HEK293 (cell line): ENCODE data around the gene EGFL8.

Source experiments
- CTCF ChIA-PET: fragments of 350-600 bp; formaldehyde crosslinking; extraction: SDS; loops from one replicate; lab custom pipeline; 2021; ENCODE audit warnings: antibody characterized with exemption; lab: Yijun Ruan, JAX
- POLR2A ChIA-PET: fragments of 300-600 bp; formaldehyde crosslinking; extraction: SDS; loops from one replicate; lab custom pipeline; 2020; ENCODE audit warnings: antibody characterized with exemption, inconsistent platforms; lab: Yijun Ruan, JAX
- H3K27ac ChIP-seq: fragments of 200-500 bp; sonication (Bioruptor generic); 2 replicates; pipeline ENCODE4 v1.5.1; 2014; ENCODE audit warnings: low read depth, low read length, control low read depth, inconsistent platforms; ENCODE audit errors: extremely low read depth
- H3K36me3 ChIP-seq, 2 experiments: fragments of 200-500 bp in 1 of 2; sonication (Bioruptor generic) in 1 of 2; 1 replicate in 1 of 2; 2 replicates in 1 of 2; pipeline ENCODE4 v1.5.1; 2014 to 2017; ENCODE audit warnings: inconsistent platforms in 2 of 2, low read length in 2 of 2; ENCODE audit not compliant: control insufficient read depth in 2 of 2, insufficient read depth in 1 of 2
- H3K4me1 ChIP-seq: fragments of 200-500 bp; sonication (Bioruptor generic); 2 replicates; pipeline ENCODE4 v1.5.1; 2014; ENCODE audit warnings: mild to moderate bottlenecking, low read length, inconsistent platforms; ENCODE audit not compliant: control insufficient read depth, insufficient read depth
- H3K4me3 ChIP-seq: 2 replicates; pipeline ENCODE4 v1.5.1; 2011; ENCODE audit warnings: low read depth, mild to moderate bottlenecking, control low read depth, low read length, moderate library complexity
- H3K9me3 ChIP-seq: fragments of 200-500 bp; sonication (Bioruptor generic); 2 replicates; pipeline ENCODE4 v1.5.1; 2014; ENCODE audit warnings: low read depth, low read length, inconsistent platforms; ENCODE audit not compliant: control insufficient read depth, insufficient read depth
- IKZF3 ChIP-seq: fragments of 450-650 bp; IDR thresholded peaks from 2 replicates; pipeline ENCODE4 v1.5.0; 2018; ENCODE audit warnings: missing biosample characterization, mild to moderate bottlenecking, missing genetic modification characterization, moderate library complexity
- KLF8 ChIP-seq: fragments of 450-650 bp; formaldehyde crosslinking; IDR thresholded peaks from 2 replicates; pipeline ENCODE4 v1.5.1; 2016; ENCODE audit warnings: missing biosample characterization, missing genetic modification characterization
- YY1 ChIP-seq: fragments of 450-650 bp; formaldehyde crosslinking; IDR thresholded peaks from 2 replicates; pipeline ENCODE4 v1.5.1; 2018; ENCODE audit warnings: missing biosample characterization, missing genetic modification characterization
- ZBTB7A ChIP-seq: fragments of 450-650 bp; formaldehyde crosslinking; IDR thresholded peaks from 2 replicates; pipeline ENCODE4 v1.5.1; 2016; ENCODE audit warnings: low read depth, missing biosample characterization, missing genetic modification characterization
- ZFP69B ChIP-seq: fragments of 450-650 bp; formaldehyde crosslinking; IDR thresholded peaks from 2 replicates; pipeline ENCODE4 v1.5.1; 2016; ENCODE audit warnings: missing biosample characterization, missing genetic modification characterization
- ZNF112 ChIP-seq: fragments of 450-650 bp; formaldehyde crosslinking; IDR thresholded peaks from 2 replicates; pipeline ENCODE4 v1.5.0; 2017; ENCODE audit warnings: missing biosample characterization, missing genetic modification characterization
- ZNF2 ChIP-seq: fragments of 450-650 bp; formaldehyde crosslinking; IDR thresholded peaks from 2 replicates; pipeline ENCODE4 v1.5.1; 2016; ENCODE audit warnings: missing biosample characterization, missing genetic modification characterization
- ZNF239 ChIP-seq: fragments of 450-650 bp; formaldehyde crosslinking; IDR thresholded peaks from 2 replicates; pipeline ENCODE4 v1.5.1; 2016; ENCODE audit warnings: missing biosample characterization, missing genetic modification characterization
- ZNF324 ChIP-seq: fragments of 450-650 bp; formaldehyde crosslinking; IDR thresholded peaks from 2 replicates; pipeline ENCODE4 v1.5.1; 2016; ENCODE audit warnings: missing biosample characterization, missing genetic modification characterization
- ZNF335 ChIP-seq: fragments of 450-650 bp; formaldehyde crosslinking; conservative IDR thresholded peaks from 2 replicates; pipeline ENCODE4 v1.5.1; 2016; ENCODE audit warnings: missing biosample characterization, missing genetic modification characterization
- ZNF366 ChIP-seq: fragments of 450-650 bp; formaldehyde crosslinking; conservative IDR thresholded peaks from 2 replicates; pipeline ENCODE4 v1.5.1; 2016; ENCODE audit warnings: missing biosample characterization, missing genetic modification characterization
- ZNF391 ChIP-seq: fragments of 450-650 bp; formaldehyde crosslinking; IDR thresholded peaks from 2 replicates; pipeline ENCODE4 v1.5.1; 2016; ENCODE audit warnings: low read depth, missing biosample characterization, missing genetic modification characterization, borderline replicate concordance
- ZNF394 ChIP-seq: fragments of 450-650 bp; formaldehyde crosslinking; IDR thresholded peaks from 2 replicates; pipeline ENCODE4 v1.5.1; 2016; ENCODE audit warnings: missing biosample characterization, missing genetic modification characterization, mild to moderate bottlenecking, moderate library complexity, borderline replicate concordance
- ZNF548 ChIP-seq: fragments of 450-650 bp; formaldehyde crosslinking; IDR thresholded peaks from 2 replicates; pipeline ENCODE4 v1.5.1; 2016; ENCODE audit warnings: missing biosample characterization, missing genetic modification characterization
- ZNF610 ChIP-seq: fragments of 450-650 bp; formaldehyde crosslinking; IDR thresholded peaks from 2 replicates; pipeline ENCODE4 v1.5.1; 2016; ENCODE audit warnings: missing biosample characterization, missing genetic modification characterization, borderline replicate concordance
- ZNF629 ChIP-seq: fragments of 450-650 bp; formaldehyde crosslinking; IDR thresholded peaks from 2 replicates; pipeline ENCODE4 v1.5.1; 2017; ENCODE audit warnings: missing biosample characterization, missing genetic modification characterization
- ZNF654 ChIP-seq: fragments of 450-650 bp; formaldehyde crosslinking; IDR thresholded peaks from 2 replicates; pipeline ENCODE4 v1.5.1; 2016; ENCODE audit warnings: low read depth, missing biosample characterization, missing genetic modification characterization
- ZNF660 ChIP-seq: fragments of 450-650 bp; IDR thresholded peaks from 2 replicates; pipeline ENCODE4 v1.5.1; 2018; ENCODE audit warnings: missing biosample characterization, mild to moderate bottlenecking, missing genetic modification characterization
- ZSCAN16 ChIP-seq: fragments of 450-650 bp; formaldehyde crosslinking; IDR thresholded peaks from 2 replicates; pipeline ENCODE4 v1.5.1; 2016; ENCODE audit warnings: missing biosample characterization, missing genetic modification characterization
- TF ChIP-seq, protein P1 (sequence below): fragments of 450-650 bp; formaldehyde crosslinking; IDR thresholded peaks from 2 replicates; pipeline ENCODE4 v1.5.1; 2017; ENCODE audit warnings: missing biosample characterization, mild to moderate bottlenecking, missing genetic modification characterization, moderate library complexity
- TF ChIP-seq, protein P2 (sequence below): sonication (generic); formaldehyde crosslinking; IDR thresholded peaks from 2 replicates; pipeline ENCODE4 v1.8.1; 2022; ENCODE audit warnings: mild to moderate bottlenecking, moderate library complexity, missing genetic modification reagents
- TF ChIP-seq, protein P3 (sequence below): fragments of 450-650 bp; formaldehyde crosslinking; IDR thresholded peaks from 2 replicates; pipeline ENCODE4 v1.5.1; 2016; ENCODE audit warnings: missing biosample characterization, missing genetic modification characterization
- TF ChIP-seq, protein P4 (sequence below): fragments of 450-650 bp; formaldehyde crosslinking; conservative IDR thresholded peaks from 2 replicates; pipeline ENCODE4 v1.5.1; 2016; ENCODE audit warnings: low read depth, missing biosample characterization, missing genetic modification characterization
- TF ChIP-seq, protein P5 (sequence below): fragments of 450-650 bp; formaldehyde crosslinking; IDR thresholded peaks from 2 replicates; pipeline ENCODE4 v1.5.1; 2016; ENCODE audit warnings: missing biosample characterization, missing genetic modification characterization

Gene EGFL8

DNA sequence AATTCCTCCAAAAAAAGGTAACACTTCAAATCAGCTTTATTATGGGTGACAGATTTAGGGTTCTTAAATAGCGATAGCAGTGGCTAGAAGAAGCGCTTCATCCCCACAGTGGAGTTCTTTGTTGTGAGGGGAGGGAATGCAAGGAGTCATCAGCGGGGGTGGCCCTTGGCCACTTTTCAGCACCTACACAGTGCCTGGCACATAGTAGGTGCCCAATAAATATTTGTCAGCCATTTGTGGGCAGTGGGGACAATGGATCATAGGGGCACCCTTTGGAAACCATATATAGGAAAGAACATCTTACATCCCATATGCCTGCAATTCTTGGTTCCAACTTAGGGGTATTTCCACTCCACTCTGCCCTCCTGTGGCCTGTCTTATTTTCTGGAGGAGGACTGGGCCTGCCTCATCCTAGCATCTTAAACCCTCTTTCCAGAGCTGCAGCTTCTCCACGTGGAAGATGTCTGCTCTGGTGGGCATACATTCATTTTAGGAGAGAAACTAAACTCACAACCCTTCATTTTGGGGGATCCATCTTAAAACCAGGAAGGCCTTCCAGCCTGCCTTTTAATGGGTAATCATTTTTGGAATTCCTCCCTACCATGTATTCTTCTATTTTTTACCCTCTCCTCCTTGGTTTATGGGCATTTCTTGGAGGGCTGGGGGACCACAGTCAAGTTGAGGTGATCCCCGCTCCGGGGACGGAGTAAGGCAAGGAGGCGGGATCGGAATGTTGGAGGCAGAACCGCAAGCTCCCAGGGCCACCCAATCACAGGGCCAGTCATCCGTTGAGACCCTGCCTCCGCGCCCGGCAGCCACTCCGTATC lies 30.6 kb downstream of the EGFL8 start:
- H3K9me3 ChIP-seq, result no peaks in the 10 kb centered on the region
- H3K27ac ChIP-seq, result peak overlapping the region; percentile 37; the same call in 1 of the 2 replicates
- no peaks in the 10 kb centered on the region for H3K36me3 ChIP-seq
- peak overlapping the region; percentile 39 for H3K4me3 ChIP-seq
- peaks cover 7% of the 10 kb centered on the region for H3K4me1 ChIP-seq
- POLR2A ChIA-PET, result interaction anchor here (0.5 to 2.3 kb wide), 22 partner anchors 8 to 776 kb away, joined by 3 to 28 read pairs (median 6); partner anchors contain the start of genes AGPAT1, ATF6B, DXO and FKBPL
- CTCF ChIA-PET, result interaction anchor here (0.5 to 2.2 kb wide), 27 partner anchors 8 to 759 kb away, joined by 3 to 25 read pairs (median 5); partner anchors contain the start of genes ATF6B and HLA-DQA1
- TF ChIP-seq ZNF366 (tag by site-specific recombination) (0 out of 2 replicates have a peak, but pooled peaks have one; percentile 16), ZNF391 (peak; percentile 51; the same call in 1 of the 2 replicates), ZFP69B (tag by site-specific recombination) (peak; percentile 61; the same call in 1 of the 2 replicates), ZNF629 (tag by site-specific recombination) (no peak), ZNF654 (tag by site-specific recombination) (peak; percentile 17; the same call in 1 of the 2 replicates), ZBTB7A (tag by site-specific recombination) (no peak), ZNF2 (tag by site-specific recombination) (peak; percentile 44; the same call in 1 of the 2 replicates), YY1 (tag by site-specific recombination) (0 out of 2 replicates have a peak, but pooled peaks have one; percentile 46), ZNF112 (tag by site-specific recombination) (no peak), ZSCAN16 (no peak), ZNF548 (tag by site-specific recombination) (no peak), ZNF335 (tag by site-specific recombination) (no peak; the same call in none of the 2 replicates), IKZF3 (tag by site-specific recombination) (peak; percentile 72), ZNF239 (tag by site-specific recombination) (no peak), ZNF324 (tag by site-specific recombination) (peak; percentile 59; the same call in 1 of the 2 replicates), ZNF660 (tag by site-specific recombination) (peak; percentile 38; the same call in 1 of the 2 replicates), ZNF394 (tag by site-specific recombination) (peak; percentile 77), ZNF610 (tag by site-specific recombination) (peak; percentile 58; the same call in 1 of the 2 replicates), KLF8 (tag by site-specific recombination) (no peak)
- TF ChIP-seq, protein P1, sequence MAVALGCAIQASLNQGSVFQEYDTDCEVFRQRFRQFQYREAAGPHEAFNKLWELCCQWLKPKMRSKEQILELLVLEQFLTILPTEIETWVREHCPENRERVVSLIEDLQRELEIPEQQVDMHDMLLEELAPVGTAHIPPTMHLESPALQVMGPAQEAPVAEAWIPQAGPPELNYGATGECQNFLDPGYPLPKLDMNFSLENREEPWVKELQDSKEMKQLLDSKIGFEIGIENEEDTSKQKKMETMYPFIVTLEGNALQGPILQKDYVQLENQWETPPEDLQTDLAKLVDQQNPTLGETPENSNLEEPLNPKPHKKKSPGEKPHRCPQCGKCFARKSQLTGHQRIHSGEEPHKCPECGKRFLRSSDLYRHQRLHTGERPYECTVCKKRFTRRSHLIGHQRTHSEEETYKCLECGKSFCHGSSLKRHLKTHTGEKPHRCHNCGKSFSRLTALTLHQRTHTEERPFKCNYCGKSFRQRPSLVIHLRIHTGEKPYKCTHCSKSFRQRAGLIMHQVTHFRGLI, result 0 out of 2 replicates have a peak, but pooled peaks have one; percentile 34
- TF ChIP-seq, protein P2, sequence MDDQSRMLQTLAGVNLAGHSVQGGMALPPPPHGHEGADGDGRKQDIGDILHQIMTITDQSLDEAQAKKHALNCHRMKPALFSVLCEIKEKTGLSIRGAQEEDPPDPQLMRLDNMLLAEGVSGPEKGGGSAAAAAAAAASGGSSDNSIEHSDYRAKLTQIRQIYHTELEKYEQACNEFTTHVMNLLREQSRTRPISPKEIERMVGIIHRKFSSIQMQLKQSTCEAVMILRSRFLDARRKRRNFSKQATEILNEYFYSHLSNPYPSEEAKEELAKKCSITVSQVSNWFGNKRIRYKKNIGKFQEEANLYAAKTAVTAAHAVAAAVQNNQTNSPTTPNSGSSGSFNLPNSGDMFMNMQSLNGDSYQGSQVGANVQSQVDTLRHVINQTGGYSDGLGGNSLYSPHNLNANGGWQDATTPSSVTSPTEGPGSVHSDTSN (CRISPR knock-in tag), result no peak
- TF ChIP-seq, protein P3, sequence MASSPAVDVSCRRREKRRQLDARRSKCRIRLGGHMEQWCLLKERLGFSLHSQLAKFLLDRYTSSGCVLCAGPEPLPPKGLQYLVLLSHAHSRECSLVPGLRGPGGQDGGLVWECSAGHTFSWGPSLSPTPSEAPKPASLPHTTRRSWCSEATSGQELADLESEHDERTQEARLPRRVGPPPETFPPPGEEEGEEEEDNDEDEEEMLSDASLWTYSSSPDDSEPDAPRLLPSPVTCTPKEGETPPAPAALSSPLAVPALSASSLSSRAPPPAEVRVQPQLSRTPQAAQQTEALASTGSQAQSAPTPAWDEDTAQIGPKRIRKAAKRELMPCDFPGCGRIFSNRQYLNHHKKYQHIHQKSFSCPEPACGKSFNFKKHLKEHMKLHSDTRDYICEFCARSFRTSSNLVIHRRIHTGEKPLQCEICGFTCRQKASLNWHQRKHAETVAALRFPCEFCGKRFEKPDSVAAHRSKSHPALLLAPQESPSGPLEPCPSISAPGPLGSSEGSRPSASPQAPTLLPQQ (tag by site-specific recombination), result peak; percentile 10; the same call in 1 of the 2 replicates
- TF ChIP-seq, protein P4, sequence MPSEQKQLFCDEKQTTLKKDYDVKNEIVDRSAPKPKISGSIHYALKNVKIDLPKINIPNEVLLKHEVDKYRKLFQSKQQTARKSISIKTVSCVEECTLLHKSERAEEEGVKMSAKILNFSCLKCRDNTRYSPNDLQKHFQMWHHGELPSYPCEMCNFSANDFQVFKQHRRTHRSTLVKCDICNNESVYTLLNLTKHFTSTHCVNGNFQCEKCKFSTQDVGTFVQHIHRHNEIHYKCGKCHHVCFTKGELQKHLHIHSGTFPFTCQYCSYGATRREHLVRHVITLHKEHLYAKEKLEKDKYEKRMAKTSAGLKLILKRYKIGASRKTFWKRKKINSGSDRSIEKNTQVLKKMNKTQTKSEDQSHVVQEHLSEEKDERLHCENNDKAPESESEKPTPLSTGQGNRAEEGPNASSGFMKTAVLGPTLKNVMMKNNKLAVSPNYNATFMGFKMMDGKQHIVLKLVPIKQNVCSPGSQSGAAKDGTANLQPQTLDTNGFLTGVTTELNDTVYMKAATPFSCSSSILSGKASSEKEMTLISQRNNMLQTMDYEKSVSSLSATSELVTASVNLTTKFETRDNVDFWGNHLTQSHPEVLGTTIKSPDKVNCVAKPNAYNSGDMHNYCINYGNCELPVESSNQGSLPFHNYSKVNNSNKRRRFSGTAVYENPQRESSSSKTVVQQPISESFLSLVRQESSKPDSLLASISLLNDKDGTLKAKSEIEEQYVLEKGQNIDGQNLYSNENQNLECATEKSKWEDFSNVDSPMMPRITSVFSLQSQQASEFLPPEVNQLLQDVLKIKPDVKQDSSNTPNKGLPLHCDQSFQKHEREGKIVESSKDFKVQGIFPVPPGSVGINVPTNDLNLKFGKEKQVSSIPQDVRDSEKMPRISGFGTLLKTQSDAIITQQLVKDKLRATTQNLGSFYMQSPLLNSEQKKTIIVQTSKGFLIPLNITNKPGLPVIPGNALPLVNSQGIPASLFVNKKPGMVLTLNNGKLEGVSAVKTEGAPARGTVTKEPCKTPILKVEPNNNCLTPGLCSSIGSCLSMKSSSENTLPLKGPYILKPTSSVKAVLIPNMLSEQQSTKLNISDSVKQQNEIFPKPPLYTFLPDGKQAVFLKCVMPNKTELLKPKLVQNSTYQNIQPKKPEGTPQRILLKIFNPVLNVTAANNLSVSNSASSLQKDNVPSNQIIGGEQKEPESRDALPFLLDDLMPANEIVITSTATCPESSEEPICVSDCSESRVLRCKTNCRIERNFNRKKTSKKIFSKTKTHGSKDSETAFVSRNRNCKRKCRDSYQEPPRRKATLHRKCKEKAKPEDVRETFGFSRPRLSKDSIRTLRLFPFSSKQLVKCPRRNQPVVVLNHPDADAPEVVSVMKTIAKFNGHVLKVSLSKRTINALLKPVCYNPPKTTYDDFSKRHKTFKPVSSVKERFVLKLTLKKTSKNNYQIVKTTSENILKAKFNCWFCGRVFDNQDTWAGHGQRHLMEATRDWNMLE (tag by site-specific recombination), result peak; percentile 31; the same call in 1 of the 2 replicates
- TF ChIP-seq, protein P5, sequence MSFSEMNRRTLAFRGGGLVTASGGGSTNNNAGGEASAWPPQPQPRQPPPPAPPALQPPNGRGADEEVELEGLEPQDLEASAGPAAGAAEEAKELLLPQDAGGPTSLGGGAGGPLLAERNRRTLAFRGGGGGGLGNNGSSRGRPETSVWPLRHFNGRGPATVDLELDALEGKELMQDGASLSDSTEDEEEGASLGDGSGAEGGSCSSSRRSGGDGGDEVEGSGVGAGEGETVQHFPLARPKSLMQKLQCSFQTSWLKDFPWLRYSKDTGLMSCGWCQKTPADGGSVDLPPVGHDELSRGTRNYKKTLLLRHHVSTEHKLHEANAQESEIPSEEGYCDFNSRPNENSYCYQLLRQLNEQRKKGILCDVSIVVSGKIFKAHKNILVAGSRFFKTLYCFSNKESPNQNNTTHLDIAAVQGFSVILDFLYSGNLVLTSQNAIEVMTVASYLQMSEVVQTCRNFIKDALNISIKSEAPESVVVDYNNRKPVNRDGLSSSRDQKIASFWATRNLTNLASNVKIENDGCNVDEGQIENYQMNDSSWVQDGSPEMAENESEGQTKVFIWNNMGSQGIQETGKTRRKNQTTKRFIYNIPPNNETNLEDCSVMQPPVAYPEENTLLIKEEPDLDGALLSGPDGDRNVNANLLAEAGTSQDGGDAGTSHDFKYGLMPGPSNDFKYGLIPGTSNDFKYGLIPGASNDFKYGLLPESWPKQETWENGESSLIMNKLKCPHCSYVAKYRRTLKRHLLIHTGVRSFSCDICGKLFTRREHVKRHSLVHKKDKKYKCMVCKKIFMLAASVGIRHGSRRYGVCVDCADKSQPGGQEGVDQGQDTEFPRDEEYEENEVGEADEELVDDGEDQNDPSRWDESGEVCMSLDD (tag by site-specific recombination), result peak; percentile 86
